Tibial nerve (tissue), 4 donors: Measurements from ENCODE around the gene EPHA6. TPM values are rescaled to one million over a fixed set of nuclear protein-coding genes. Genes with fewer than 3 reads are reported as not detected.
"Not testable (repeated sequence)": the region's sequence is repeated elsewhere in the genome, so short reads cannot be mapped to it uniquely, and the experiment has no call there.

Source experiments
- DNase-seq, 2 donors: peaks; one replicate each; pipeline ENCODE4 v3.0.0-alpha.2; 2019; ENCODE audit warnings: low spot score in 2 of 2
- H3K27ac ChIP-seq, 4 donors: fragments of 200-600 bp; sonication (generic) in 3 of 4; one replicate each; pipeline ENCODE4 v1.5.1; 2017 to 2019; ENCODE audit warnings: mild to moderate bottlenecking in 1 of 4
- H3K27me3 ChIP-seq, 2 donors: fragments of 200-600 bp; sonication (generic) in 1 of 2; one replicate each; pipeline versions ENCODE4 v1.5.1 to v1.6.0; 2017 to 2019
- H3K36me3 ChIP-seq, 3 donors: fragments of 200-600 bp; sonication (generic); one replicate each; pipeline ENCODE4 v1.5.1; 2018 to 2019
- H3K4me1 ChIP-seq, 4 donors: fragments of 200-600 bp; sonication (generic) in 3 of 4; one replicate each; pipeline ENCODE4 v1.5.1; 2017 to 2019
- H3K4me3 ChIP-seq, 4 donors: fragments of 200-600 bp; sonication (generic) in 3 of 4; one replicate each; pipeline ENCODE4 v1.5.1; 2017 to 2019; ENCODE audit warnings: mild to moderate bottlenecking in 1 of 4, moderate library complexity in 1 of 4
- H3K9me3 ChIP-seq, 4 donors: fragments of 200-600 bp; sonication (generic) in 3 of 4; one replicate each; pipeline ENCODE4 v1.5.1; 2017 to 2019
- CTCF ChIP-seq, 5 experiments: fragments of 200-600 bp in 3 of 5; fragments of 450-650 bp in 2 of 5; sonication (generic) in 3 of 5; IDR thresholded peaks; one replicate each; pipeline ENCODE4 v1.5.1; 2016 to 2019; ENCODE audit warnings: antibody characterized with exemption in 5 of 5, mild to moderate bottlenecking in 3 of 5, moderate library complexity in 2 of 5
- EP300 ChIP-seq, 2 donors: sonication (generic); formaldehyde crosslinking; IDR thresholded peaks; one replicate each; pipeline ENCODE4 v1.6.1; 2017; ENCODE audit warnings: antibody characterized with exemption in 2 of 2, mild to moderate bottlenecking in 1 of 2
- POLR2A ChIP-seq, 2 donors: fragments of 450-650 bp; IDR thresholded peaks; one replicate each; pipeline ENCODE4 v1.6.1; 2017; ENCODE audit warnings: antibody characterized with exemption in 2 of 2, mild to moderate bottlenecking in 2 of 2, moderate library complexity in 2 of 2
- WGBS, 2 donors: methylation state at CpG; one replicate each; pipeline ENCODE4 v1.1.5; 2018; 5-methylcytosine and 5-hydroxymethylcytosine counted together
- total RNA-seq, 4 donors: library from RNA; depleted of rRNA; stranded (reverse); fragments of >200 nt; gene quantifications; one replicate each; pipeline ENCODE4 v1.1.0, GENCODE V29; 2016

The EPHA6 gene
- total RNA-seq, 4 donors from 2014 or later, result 0.30 to 1.3 (median 0.61) TPM

- Histone ChIP-seq H3K27ac (no peak overlapping the region), H3K27me3 (no peaks in the 10 kb centered on the region), H3K9me3 (no peaks in the 10 kb centered on the region), H3K4me1 (no peaks in the 10 kb centered on the region), H3K36me3 (no peaks in the 10 kb centered on the region), H3K4me3 (no peak overlapping the region)
- TF ChIP-seq CTCF (IDR thresholded peaks at IDR 0.05) (no peak), POLR2A (IDR thresholded peaks at IDR 0.05) (no peak), EP300 (IDR thresholded peaks at IDR 0.05) (no peak)
- 79 to 94% methylated on average over 1 of the region's 1 CpG for WGBS, 2 donors
- no peak for DNase-seq
Observed at GRCh38 chr3:97497138-97497537, 682.7 kb downstream of the EPHA6 start.

GRCh38 chr3:97504463-97504862, 690.1 kb downstream of the EPHA6 start:
- no peaks in the 10 kb centered on the region for H3K4me1 ChIP-seq
- no peak for TF ChIP-seq EP300 (IDR thresholded peaks at IDR 0.05)
- no peak for TF ChIP-seq POLR2A (IDR thresholded peaks at IDR 0.05)
- TF ChIP-seq CTCF (IDR thresholded peaks at IDR 0.05), result no peak
- H3K27ac ChIP-seq, result no peak overlapping the region
- no peak for DNase-seq
- WGBS, 2 donors, result 94 to 97% methylated on average over 2 of the region's 2 CpGs
- H3K27me3 ChIP-seq, result no peaks in the 10 kb centered on the region
- no peak overlapping the region for H3K4me3 ChIP-seq
- peaks cover 0 to 46% (median 2%) of the 10 kb centered on the region in 4 donors for H3K9me3 ChIP-seq
- no peaks in the 10 kb centered on the region for H3K36me3 ChIP-seq

GRCh38 chr3:97510795-97511194, 696.4 kb downstream of the EPHA6 start:
- Histone ChIP-seq H3K9me3 (peaks cover 0 to 33% (median 2%) of the 10 kb centered on the region in 4 donors), H3K27ac (no peak overlapping the region), H3K4me1 (no peaks in the 10 kb centered on the region), H3K36me3 (no peaks in the 10 kb centered on the region), H3K4me3 (no peak overlapping the region), H3K27me3 (no peaks in the 10 kb centered on the region)
- no peak for TF ChIP-seq POLR2A (IDR thresholded peaks at IDR 0.05)
- no peak for TF ChIP-seq EP300 (IDR thresholded peaks at IDR 0.05)
- TF ChIP-seq CTCF (IDR thresholded peaks at IDR 0.05), result no peak
- DNase-seq, result no peak
- 81 to 90% methylated on average over 4 of the region's 4 CpGs for WGBS, 2 donors

- Histone ChIP-seq H3K27me3 (no peaks in the 10 kb centered on the region), H3K4me1 (no peaks in the 10 kb centered on the region), H3K9me3 (peaks cover 0 to 12% (median 0%) of the 10 kb centered on the region in 4 donors), H3K4me3 (no peak overlapping the region), H3K36me3 (no peaks in the 10 kb centered on the region), H3K27ac (no peak overlapping the region)
- WGBS, 2 donors, result 55 to 71% methylated on average over 2 of the region's 2 CpGs
- DNase-seq, result no peak
- TF ChIP-seq CTCF (IDR thresholded peaks at IDR 0.05), result no peak
- TF ChIP-seq EP300 (IDR thresholded peaks at IDR 0.05), result no peak
- TF ChIP-seq POLR2A (IDR thresholded peaks at IDR 0.05), result no peak
Observed at GRCh38 chr3:97515076-97515475, 700.7 kb downstream of the EPHA6 start.

GRCh38 chr3:97530691-97531090, 716.3 kb downstream of the EPHA6 start:
- WGBS, 2 donors, result 92% methylated on average over 2 of the region's 2 CpGs
- H3K27ac ChIP-seq, result no peak overlapping the region
- H3K9me3 ChIP-seq, result peaks cover 0 to 4% (median 0%) of the 10 kb centered on the region in 4 donors
- no peak overlapping the region for H3K4me3 ChIP-seq
- H3K36me3 ChIP-seq, result no peaks in the 10 kb centered on the region
- TF ChIP-seq CTCF (IDR thresholded peaks at IDR 0.05) (no peak), EP300 (IDR thresholded peaks at IDR 0.05) (no peak), POLR2A (IDR thresholded peaks at IDR 0.05) (no peak)
- DNase-seq, result no peak
- H3K27me3 ChIP-seq, result no peaks in the 10 kb centered on the region
- no peaks in the 10 kb centered on the region for H3K4me1 ChIP-seq

- H3K4me3 ChIP-seq, DNase-seq, H3K36me3 ChIP-seq, H3K27ac ChIP-seq, H3K27me3 ChIP-seq, H3K4me1 ChIP-seq: not testable (repeated sequence)
- peaks cover 0 to 16% (median 0%) of the 10 kb centered on the region in 4 donors for H3K9me3 ChIP-seq
- WGBS, 2 donors, result 88 to 91% methylated on average over 6 of the region's 6 CpGs
Observed at GRCh38 chr3:97547573-97547972, 733.2 kb downstream of the EPHA6 start.
